RCC 7860 (cell line): ENCODE data around the gene CHAF1B.
A peak's percentile ranks its signal among the peaks of the same experiment; 100 is the strongest.

ENCODE experiments used
- DNase-seq: peaks from one replicate; pipeline ENCODE4 v3.0.0-alpha.2; 2015; ENCODE audit warnings: low spot score
- FAIRE-seq: peaks from 2 replicates; lab custom pipeline; 2012; peaks lifted over from hg19 to GRCh38; lab: Jason Lieb, UNC

The CHAF1B gene

GRCh38 chr21:36425286-36425685, 40.1 kb downstream of the CHAF1B start:
- no peak for FAIRE-seq

GRCh38 chr21:36427502-36427901, 42.3 kb downstream of the CHAF1B start:
- FAIRE-seq = no peak
- DNase-seq = no peak

More at GRCh38 chr21:36425286-36425685, 40.1 kb downstream of the CHAF1B start:
- no peak for DNase-seq

- peak; percentile 86 for DNase-seq
- peak; percentile 76 for FAIRE-seq
Observed at GRCh38 chr21:36428761-36429432, 43.7 kb downstream of the CHAF1B start.

- DNase-seq = peak; percentile 99
- peak; percentile 95 for FAIRE-seq
Observed at GRCh38 chr21:36429947-36430546, 44.9 kb downstream of the CHAF1B start.

GRCh38 chr21:36430841-36431240, 45.6 kb downstream of the CHAF1B start:
- FAIRE-seq (no peak), DNase-seq (peak; percentile 21)

- no peak for FAIRE-seq
- DNase-seq = no peak
Observed at GRCh38 chr21:36431252-36431651, 46.1 kb downstream of the CHAF1B start.

- FAIRE-seq = peak; percentile 80
Observed at GRCh38 chr21:36433059-36433709, 48.0 kb downstream of the CHAF1B start.

GRCh38 chr21:36434144-36434543, 49.0 kb downstream of the CHAF1B start:
- DNase-seq = no peak
- FAIRE-seq = no peak

More at GRCh38 chr21:36433059-36433709, 48.0 kb downstream of the CHAF1B start:
- peak; percentile 43 for DNase-seq

GRCh38 chr21:36436829-36437744, 51.9 kb downstream of the CHAF1B start:
- DNase-seq (peak; percentile 16), FAIRE-seq (no peak)

GRCh38 chr21:36437745-36438128, 52.5 kb downstream of the CHAF1B start:
- FAIRE-seq (peak; percentile 88), DNase-seq (peak; percentile 90)

- no peak for DNase-seq
- no peak for FAIRE-seq
Observed at GRCh38 chr21:36441715-36442114, 56.5 kb downstream of the CHAF1B start.

GRCh38 chr21:36446301-36446700, 61.1 kb downstream of the CHAF1B start:
- DNase-seq (no peak), FAIRE-seq (no peak)

- FAIRE-seq (peak; percentile 53), DNase-seq (peak; percentile 44)
Observed at GRCh38 chr21:36450511-36450910, 65.3 kb downstream of the CHAF1B start.

- FAIRE-seq = no peak
Observed at GRCh38 chr21:36451506-36451905, 66.3 kb downstream of the CHAF1B start.

GRCh38 chr21:36452281-36452825, 67.2 kb downstream of the CHAF1B start:
- no peak for DNase-seq
- FAIRE-seq = no peak

More at GRCh38 chr21:36451506-36451905, 66.3 kb downstream of the CHAF1B start:
- DNase-seq = no peak

- no peak for FAIRE-seq
- DNase-seq = no peak
Observed at GRCh38 chr21:36454093-36454531, 68.9 kb downstream of the CHAF1B start.

GRCh38 chr21:36454706-36455105, 69.5 kb downstream of the CHAF1B start:
- no peak for DNase-seq
- FAIRE-seq = no peak

- FAIRE-seq (no peak), DNase-seq (no peak)
Observed at GRCh38 chr21:36456729-36457414, 71.7 kb downstream of the CHAF1B start.

GRCh38 chr21:36459098-36459497, 73.9 kb downstream of the CHAF1B start:
- FAIRE-seq (no peak), DNase-seq (no peak)

- FAIRE-seq = no peak
- no peak for DNase-seq
Observed at GRCh38 chr21:36460866-36461265, 75.7 kb downstream of the CHAF1B start.
